B cell (primary cell): ENCODE results near the gene CTNNBL1.

Experiments
- CTCF ChIP-seq: fragments of 200-600 bp; IDR thresholded peaks from one replicate; pipeline ENCODE4 v1.8.0; 2022; ENCODE audit warnings: antibody characterized with exemption, mild to moderate bottlenecking
- EZH2 ChIP-seq: IDR thresholded peaks from 2 replicates; pipeline ENCODE4 v1.6.1; 2012; ENCODE audit warnings: borderline replicate concordance, low read depth, mild to moderate bottlenecking, moderate library complexity, low read length; ENCODE audit not compliant: insufficient read depth, poor library complexity, severe bottlenecking

GRCh38 chr20:37914367-37914671 lies 220.5 kb downstream of the CTNNBL1 start:
- TF ChIP-seq CTCF (no peak), EZH2 (no peak)
